Right lung (tissue), 10 donors: ENCODE data around the gene FKBP3. TPM values are rescaled to one million over a fixed set of nuclear protein-coding genes. Genes with fewer than 3 reads are reported as not detected.
"Not testable (repeated sequence)": the region's sequence is repeated elsewhere in the genome, so short reads cannot be mapped to it uniquely, and the experiment has no call there.

Experiments used
- DNase-seq, 2 donors: peaks; one replicate each; pipeline ENCODE4 v3.0.0-alpha.2; 2013
- long read RNA-seq, 8 donors: transcript quantifications; one replicate each; lab custom pipeline, GENCODE V29; 2026
- polyA plus RNA-seq, 5 donors: library from polyadenylated mRNA; unstranded; fragments of 120-200 nt; gene quantifications; one replicate each; pipeline versions ENCODE4 v1.2.1 to v1.2.3, GENCODE V29; 2013; ENCODE audit warnings: inconsistent platforms in 1 of 5, low replicate concordance in 1 of 5; ENCODE audit not compliant: insufficient read length in 5 of 5, insufficient read depth in 1 of 5

Gene FKBP3
- 100 to 1,000 TPM in 4 of 5 donors, 10 to 100 TPM in 1; 97.7 to 128 (median 109) TPM for polyA plus RNA-seq
- long read RNA-seq, donor 1, transcript FKBP3-202 (7 exons, 1,346 nt): major isoform, 53 of 133 reads
- long read RNA-seq, donor 1, partial matches to known transcripts: 76 of 133 reads
- long read RNA-seq, donor 1, other reads (novel, unspliced or antisense): 0 of 133 reads
- long read RNA-seq, donor 2, transcript FKBP3-202 (7 exons, 1,346 nt): major isoform, 65 of 82 reads
- long read RNA-seq, donor 2, partial matches to known transcripts: 14 of 82 reads
- long read RNA-seq, donor 2, other reads (novel, unspliced or antisense): 0 of 82 reads
- long read RNA-seq, donor 3, transcript FKBP3-202 (7 exons, 1,346 nt): major isoform, 42 of 97 reads
- long read RNA-seq, donor 3, partial matches to known transcripts: 51 of 97 reads
- long read RNA-seq, donor 3, other reads (novel, unspliced or antisense): 0 of 97 reads
- long read RNA-seq, donor 4, transcript FKBP3-202 (7 exons, 1,346 nt): major isoform, 28 of 81 reads
- long read RNA-seq, donor 4, partial matches to known transcripts: 53 of 81 reads
- long read RNA-seq, donor 4, other reads (novel, unspliced or antisense): 0 of 81 reads
- long read RNA-seq, donor 5, transcript FKBP3-202 (7 exons, 1,346 nt): major isoform, 62 of 115 reads
- long read RNA-seq, donor 5, partial matches to known transcripts: 51 of 115 reads
- long read RNA-seq, donor 5, other reads (novel, unspliced or antisense): 0 of 115 reads
- long read RNA-seq, donor 6, transcript FKBP3-202 (7 exons, 1,346 nt): major isoform, 43 of 87 reads
- long read RNA-seq, donor 6, partial matches to known transcripts: 42 of 87 reads
- long read RNA-seq, donor 6, other reads (novel, unspliced or antisense): 0 of 87 reads
- long read RNA-seq, donor 7, transcript FKBP3-202 (7 exons, 1,346 nt): major isoform, 36 of 70 reads
- long read RNA-seq, donor 7, transcript FKBP3-203 (3 exons, 704 nt): minor isoform, 7 of 70 reads
- long read RNA-seq, donor 7, partial matches to known transcripts: 27 of 70 reads
- long read RNA-seq, donor 7, other reads (novel, unspliced or antisense): 0 of 70 reads
- long read RNA-seq, donor 8, transcript FKBP3-202 (7 exons, 1,346 nt): major isoform, 14 of 42 reads
- long read RNA-seq, donor 8, partial matches to known transcripts: 27 of 42 reads
- long read RNA-seq, donor 8, other reads (novel, unspliced or antisense): 0 of 42 reads

- DNase-seq: peak; percentile 97
Measured at GRCh38 chr14:45134051-45134958, at the start of gene FKBP3. Gene FKBP3, minus strand, starts transcription at chr14:45134481. Its CDS starts 25 bp downstream, at chr14:45134456.

- no peak for DNase-seq
Measured at GRCh38 chr14:45181806-45182205, 47.5 kb upstream of the FKBP3 start.

- no peak for DNase-seq
Measured at GRCh38 chr14:45181329-45181728, 47.0 kb upstream of the FKBP3 start.

- peak; percentile 9 to 14 for DNase-seq
Measured at GRCh38 chr14:45177076-45177475, 42.8 kb upstream of the FKBP3 start.

GRCh38 chr14:45169906-45170305, 35.6 kb upstream of the FKBP3 start:
- DNase-seq: no peak

- no peak for DNase-seq
Measured at GRCh38 chr14:45156067-45156466, 21.8 kb upstream of the FKBP3 start.

- DNase-seq: no peak
Measured at GRCh38 chr14:45150386-45150890, 16.2 kb upstream of the FKBP3 start.

- no peak for DNase-seq
Measured at GRCh38 chr14:45149602-45150001, 15.3 kb upstream of the FKBP3 start.

- no peak for DNase-seq
Measured at GRCh38 chr14:45145214-45145613, 10.9 kb upstream of the FKBP3 start.

GRCh38 chr14:45144658-45145057, 10.4 kb upstream of the FKBP3 start:
- DNase-seq: no peak

GRCh38 chr14:45142083-45142482, 7.8 kb upstream of the FKBP3 start:
- DNase-seq: not testable (repeated sequence)

- DNase-seq: no peak
Measured at GRCh38 chr14:45140661-45141187, 6.4 kb upstream of the FKBP3 start.

- DNase-seq: no peak
Measured at GRCh38 chr14:45136399-45136798, 2.1 kb upstream of the FKBP3 start.

- peak; percentile 95 to 96 for DNase-seq
Measured at GRCh38 chr14:45135659-45136395, 1.5 kb upstream of the FKBP3 start, which contains the start of gene FANCM. Gene FANCM, plus strand, starts transcription at chr14:45135930. Its CDS starts 102 bp downstream, at chr14:45136032.

GRCh38 chr14:45135156-45135555, 875 bp upstream of the FKBP3 start:
- DNase-seq: no peak

GRCh38 chr14:45133683-45134050, 614 bp downstream of the FKBP3 start:
- DNase-seq: no peak

- no peak for DNase-seq
Measured at GRCh38 chr14:45128963-45129629, 5.2 kb downstream of the FKBP3 start.

GRCh38 chr14:45125754-45126153, 8.5 kb downstream of the FKBP3 start:
- DNase-seq: no peak

GRCh38 chr14:45123271-45123670, 11.0 kb downstream of the FKBP3 start:
- DNase-seq: no peak
